H1 (cell line): Measurements from ENCODE around the gene PTPN12. TPM values are rescaled to one million over a fixed set of nuclear protein-coding genes. Genes with fewer than 3 reads are reported as not detected.

Source experiments
- CTCF ChIA-PET: fragments of 300-600 bp; sonication (Branson Sonifier 250); formaldehyde crosslinking; loops from one replicate; lab custom pipeline; 2021; ENCODE audit not compliant: partially characterized antibody; lab: Charles Lee
- POLR2A ChIA-PET: fragments of 300-600 bp; sonication (Branson Sonifier 250); formaldehyde crosslinking; loops from one replicate; lab custom pipeline; 2021; ENCODE audit warnings: inconsistent platforms; ENCODE audit not compliant: partially characterized antibody; lab: Charles Lee
- DNase-seq, 2 experiments: peaks; one replicate each; pipeline versions ENCODE4 v3.0.0 to v3.0.0-alpha.2; 2010 to 2022; ENCODE audit warnings: low spot score in 2 of 2, low read depth in 1 of 2, mixed read lengths in 1 of 2
- FAIRE-seq: peaks from 2 replicates; lab custom pipeline; 2011; peaks lifted over from hg19 to GRCh38; lab: Jason Lieb, UNC
- H2AFZ ChIP-seq: 2 replicates; pipeline ENCODE4 v1.8.1; 2012; ENCODE audit warnings: low read length, inconsistent platforms
- H2AK5ac ChIP-seq: 2 replicates; pipeline ENCODE4 v1.6.1; 2013; ENCODE audit warnings: low read depth, low read length
- H2BK120ac ChIP-seq: replicated peaks from 2 replicates; pipeline ENCODE3; 2013; ENCODE audit warnings: low read depth, low read length, inconsistent platforms
- H2BK12ac ChIP-seq: 2 replicates; pipeline ENCODE4 v1.6.1; 2013; ENCODE audit warnings: low read depth, low read length
- H2BK15ac ChIP-seq: 2 replicates; pipeline ENCODE4 v1.6.1; 2013; ENCODE audit warnings: low read length
- H2BK20ac ChIP-seq: 2 replicates; pipeline ENCODE4 v1.6.1; 2013; ENCODE audit warnings: low read length
- H2BK5ac ChIP-seq: 2 replicates; pipeline ENCODE4 v1.6.1; 2013; ENCODE audit warnings: low read depth, low read length
- H3K14ac ChIP-seq: 2 replicates; pipeline ENCODE4 v1.6.1; 2013; ENCODE audit warnings: inconsistent platforms; ENCODE audit not compliant: insufficient read length
- H3K18ac ChIP-seq: 2 replicates; pipeline ENCODE4 v1.6.1; 2013; ENCODE audit warnings: low read length; ENCODE audit errors: extremely low read depth
- H3K23ac ChIP-seq: 2 replicates; pipeline ENCODE4 v1.6.1; 2013; ENCODE audit warnings: inconsistent platforms; ENCODE audit not compliant: insufficient read length
- H3K23me2 ChIP-seq: 2 replicates; pipeline ENCODE4 v1.6.1; 2013; ENCODE audit warnings: low read depth, low read length
- H3K27ac ChIP-seq: 2 replicates; pipeline ENCODE4 v1.6.1; 2011; ENCODE audit warnings: low read depth, low read length, inconsistent platforms
- H3K27me3 ChIP-seq, 4 experiments: replicated peaks in 1 of 4; 1 replicate in 1 of 4; 2 replicates in 3 of 4; pipeline versions ENCODE4 v1.6.1 to v1.8.1; 2011 to 2013; ENCODE audit warnings: low read length in 3 of 4, mild to moderate bottlenecking in 3 of 4, inconsistent platforms in 2 of 4, mixed read lengths in 2 of 4, moderate library complexity in 1 of 4; ENCODE audit not compliant: control insufficient read depth in 3 of 4, insufficient read depth in 3 of 4; ENCODE audit errors: extremely low read depth in 1 of 4
- H3K36me3 ChIP-seq, 4 experiments: 2 replicates each; pipeline versions ENCODE4 v1.6.1 to v1.8.1; 2011 to 2013; ENCODE audit warnings: mild to moderate bottlenecking in 4 of 4, low read length in 3 of 4, moderate library complexity in 2 of 4, control low read depth in 1 of 4, inconsistent platforms in 1 of 4; ENCODE audit not compliant: insufficient read depth in 4 of 4, control insufficient read depth in 2 of 4
- H3K4ac ChIP-seq: replicated peaks from 2 replicates; pipeline ENCODE3; 2013; ENCODE audit warnings: low read length, low read depth, mixed read lengths, inconsistent platforms; ENCODE audit not compliant: insufficient read length
- H3K4me1 ChIP-seq, 4 experiments: replicated peaks in 1 of 4; 1 replicate in 1 of 4; 2 replicates in 3 of 4; pipeline versions ENCODE4 v1.6.1 to v1.8.1; 2011 to 2013; ENCODE audit warnings: low read length in 3 of 4, inconsistent platforms in 2 of 4, mixed read lengths in 1 of 4; ENCODE audit not compliant: insufficient read depth in 4 of 4, control insufficient read depth in 3 of 4
- H3K4me2 ChIP-seq, 2 experiments: 2 replicates each; pipeline versions ENCODE4 v1.6.1 to v1.8.1; 2011 to 2013; ENCODE audit warnings: low read depth in 2 of 2, low read length in 2 of 2, control low read depth in 1 of 2, inconsistent platforms in 1 of 2, mild to moderate bottlenecking in 1 of 2; ENCODE audit not compliant: insufficient read depth in 1 of 2
- H3K4me3 ChIP-seq, 4 experiments: fragments of 200-600, 300-600 bp in 1 of 4; sonication (generic), shearing (Covaris generic), sonication (Bioruptor Twin) in 1 of 4; 2 replicates each; pipeline versions ENCODE4 v1.5.1 to v1.8.1; 2011 to 2016; ENCODE audit warnings: low read length in 4 of 4, low read depth in 3 of 4, control low read depth in 2 of 4, inconsistent platforms in 2 of 4, mild to moderate bottlenecking in 2 of 4, mixed read lengths in 1 of 4, moderate library complexity in 1 of 4; ENCODE audit not compliant: insufficient read depth in 2 of 4; ENCODE audit errors: extremely low read depth in 1 of 4
- H3K56ac ChIP-seq: replicated peaks from 2 replicates; pipeline ENCODE3; 2013; ENCODE audit warnings: low read depth, mild to moderate bottlenecking, mixed read lengths, low read length, inconsistent platforms; ENCODE audit not compliant: insufficient read length
- H3K79me1 ChIP-seq: 2 replicates; pipeline ENCODE4 v1.6.1; 2013; ENCODE audit warnings: low read depth, low read length, control low read depth
- H3K79me2 ChIP-seq, 2 experiments: 2 replicates each; pipeline versions ENCODE4 v1.6.1 to v1.8.1; 2012 to 2013; ENCODE audit warnings: low read length in 2 of 2, mild to moderate bottlenecking in 2 of 2, inconsistent platforms in 1 of 2; ENCODE audit not compliant: insufficient read depth in 2 of 2, control insufficient read depth in 1 of 2
- H3K9ac ChIP-seq, 4 experiments: replicated peaks in 1 of 4; 1 replicate in 1 of 4; 2 replicates in 3 of 4; pipeline versions ENCODE4 v1.6.1 to v1.8.1; 2011 to 2013; ENCODE audit warnings: low read depth in 3 of 4, low read length in 3 of 4, control low read depth in 2 of 4, mild to moderate bottlenecking in 2 of 4, moderate library complexity in 2 of 4, inconsistent platforms in 1 of 4; ENCODE audit errors: extremely low read depth in 1 of 4
- H3K9me3 ChIP-seq, 2 experiments: 2 replicates each; pipeline versions ENCODE4 v1.6.1 to v1.8.1; 2012 to 2013; ENCODE audit warnings: mild to moderate bottlenecking in 2 of 2, moderate library complexity in 2 of 2, control low read depth in 1 of 2, inconsistent platforms in 1 of 2, low read depth in 1 of 2, low read length in 1 of 2, mixed read lengths in 1 of 2; ENCODE audit not compliant: insufficient read depth in 2 of 2
- H4K20me1 ChIP-seq, 2 experiments: replicated peaks in 1 of 2; 2 replicates each; pipeline versions ENCODE3 to v1.8.1; 2011 to 2013; ENCODE audit warnings: inconsistent platforms in 2 of 2, low read length in 2 of 2, mild to moderate bottlenecking in 1 of 2; ENCODE audit not compliant: insufficient read depth in 2 of 2, control insufficient read depth in 1 of 2
- H4K5ac ChIP-seq: 2 replicates; pipeline ENCODE4 v1.6.1; 2013; ENCODE audit warnings: low read length, low read depth, mixed read lengths, inconsistent platforms; ENCODE audit not compliant: insufficient read length
- H4K8ac ChIP-seq: 2 replicates; pipeline ENCODE4 v1.8.0; 2013; ENCODE audit warnings: mild to moderate bottlenecking, moderate library complexity, low read length, inconsistent platforms; ENCODE audit not compliant: insufficient read depth; ENCODE audit errors: extremely low read depth
- H4K91ac ChIP-seq: replicated peaks from 2 replicates; pipeline ENCODE3; 2013; ENCODE audit warnings: low read length, mixed read lengths, inconsistent platforms; ENCODE audit not compliant: insufficient read length
- ATF3 ChIP-seq: IDR thresholded peaks from 2 replicates; pipeline ENCODE4 v1.6.1; 2011; ENCODE audit warnings: low read depth, mild to moderate bottlenecking, low read length; ENCODE audit not compliant: insufficient read depth
- CREB1 ChIP-seq: IDR thresholded peaks from 2 replicates; pipeline ENCODE4 v1.6.1; 2012; ENCODE audit warnings: inconsistent platforms
- CTBP2 ChIP-seq: IDR thresholded peaks from 2 replicates; pipeline ENCODE4 v1.7.0; 2011; ENCODE audit warnings: borderline replicate concordance, mild to moderate bottlenecking, moderate library complexity, mixed read lengths, low read length; ENCODE audit not compliant: insufficient read depth, insufficient read length
- HDAC2 ChIP-seq, 2 experiments: fragments of 300-600 bp in 1 of 2; sonication (generic) in 1 of 2; IDR thresholded peaks; 2 replicates each; pipeline ENCODE4 v1.6.1; 2011 to 2012; ENCODE audit warnings: low read depth in 2 of 2, low read length in 2 of 2, mild to moderate bottlenecking in 2 of 2, moderate library complexity in 2 of 2, borderline replicate concordance in 1 of 2, inconsistent platforms in 1 of 2
- POLR2AphosphoS5 ChIP-seq: IDR thresholded peaks from 2 replicates; pipeline ENCODE4 v1.6.1; 2011; ENCODE audit warnings: low read depth, low read length
- SIN3A ChIP-seq, 2 experiments: IDR thresholded peaks in 1 of 2; conservative IDR thresholded peaks in 1 of 2; 2 replicates each; pipeline ENCODE4 v1.6.1; 2011 to 2012; ENCODE audit warnings: low read length in 2 of 2, improper control_type of control experiment in 1 of 2, low read depth in 1 of 2, mild to moderate bottlenecking in 1 of 2
- SIRT6 ChIP-seq: IDR thresholded peaks from one replicate; pipeline ENCODE4 v1.7.1; 2012; ENCODE audit warnings: low read length, inconsistent platforms
- SIX5 ChIP-seq: IDR thresholded peaks from 2 replicates; pipeline ENCODE4 v1.6.1; 2011; ENCODE audit warnings: mild to moderate bottlenecking, low read depth, low read length
- WGBS, 2 experiments: shearing (Covaris generic) in 1 of 2; methylation state at CpG; one replicate each; pipeline versions ENCODE4 v1.1.6 to v1.1.7; 2013 to 2015; ENCODE audit warnings: low lambda C conversion rate in 2 of 2, mixed read lengths in 2 of 2, inconsistent platforms in 1 of 2, low coverage in 1 of 2, missing lambda C conversion rate in 1 of 2; ENCODE audit not compliant: insufficient replicate concordance in 2 of 2, insufficient coverage in 1 of 2, insufficient read length in 1 of 2; ENCODE audit errors: extremely low coverage in 1 of 2, missing lambda C conversion rate in 1 of 2; 5-methylcytosine and 5-hydroxymethylcytosine counted together
- polyA plus RNA-seq, 7 experiments: library from polyadenylated mRNA; depleted of rRNA in 3 of 7; stranded (reverse) in 5 of 7; unstranded in 2 of 7; fragments of >200 nt in 5 of 7; fragments of 200-250 nt in 2 of 7; gene quantifications; 1 replicate in 5 of 7; 2 replicates in 1 of 7; 4 replicates in 1 of 7; pipeline versions ENCODE4 v1.2.1 to v1.2.3, GENCODE V29; 2011 to 2013; ENCODE audit warnings: missing spikeins in 2 of 7, mixed read lengths in 2 of 7
- total RNA-seq: library from RNA; stranded (reverse); fragmentation: NEBNext Ultra II Directional; extraction: Animal tissue kit (Norgen Biotek cat#: 25700); gene quantifications from 2 replicates; pipeline ENCODE4 v1.2.1, GENCODE V29; 2021

Gene PTPN12
- total and polyA plus RNA-seq, 2 of the 8 experiments (the other 6 are each of a cell fraction or from before 2014, with no cell fraction given) = 39.7 to 132 TPM

- no peak overlapping the region for H3K4me2 ChIP-seq
- H3K36me3 ChIP-seq = peaks cover 0 to 4% (median 0%) of the 10 kb centered on the region in 4 experiments; a peak in 1 of 8 replicates
- DNase-seq (no peak), FAIRE-seq (no peak)
- no peak overlapping the region for H2BK15ac ChIP-seq
- H3K4me3 ChIP-seq = no peak overlapping the region
- H4K8ac ChIP-seq = no peak overlapping the region
- no peak overlapping the region for H3K23ac ChIP-seq
- H2BK12ac ChIP-seq = no peak overlapping the region
- no peak overlapping the region for H2BK5ac ChIP-seq
- peaks cover 24 to 28% of the 10 kb centered on the region in 2 experiments for H4K20me1 ChIP-seq
- ChIA-PET CTCF (no interaction called here), POLR2A (no interaction called here)
- 78% methylated on average over 3 of the region's 3 CpGs; no CpG with 5 or more reads in 1 of the 2 experiments for WGBS, 2 experiments
- H3K79me1 ChIP-seq = no peaks in the 10 kb centered on the region; the same call in 1 of the 2 replicates
- H3K18ac ChIP-seq = no peak overlapping the region
- no peak overlapping the region for H2AFZ ChIP-seq
- H4K91ac ChIP-seq = no peak overlapping the region
- no peak for TF ChIP-seq SIX5
- TF ChIP-seq CREB1 = no peak
- no peak for TF ChIP-seq SIN3A (conservative IDR thresholded peaks at IDR 0.05 in 1 of 2, IDR thresholded peaks at IDR 0.05 in 1 of 2; ENCODE audit: low read depth in 1 of 2, low read length in 2 of 2)
- TF ChIP-seq HDAC2 (IDR thresholded peaks at IDR 0.05; ENCODE audit: borderline replicate concordance in 1 of 2, low read depth in 2 of 2, low read length in 2 of 2) = no peak
- TF ChIP-seq POLR2AphosphoS5 = no peak
- TF ChIP-seq SIRT6 = no peak
- TF ChIP-seq CTBP2 = no peak
- no peak for TF ChIP-seq ATF3
- H2AK5ac ChIP-seq = no peak overlapping the region
- H3K9ac ChIP-seq = no peak overlapping the region
- no peak overlapping the region for H3K4ac ChIP-seq
- H3K27ac ChIP-seq = no peak overlapping the region
- no peak overlapping the region for H4K5ac ChIP-seq
- no peak overlapping the region for H3K56ac ChIP-seq
- H3K79me2 ChIP-seq = peaks cover 31 to 98% of the 10 kb centered on the region in 2 experiments
- H2BK120ac ChIP-seq = no peak overlapping the region
- H3K27me3 ChIP-seq = no peaks in the 10 kb centered on the region
- no peaks in the 10 kb centered on the region for H3K9me3 ChIP-seq
- H3K4me1 ChIP-seq = peaks cover 0 to 4% (median 2%) of the 10 kb centered on the region in 4 experiments; a peak in 3 of 7 replicates
- no peaks in the 10 kb centered on the region for H3K23me2 ChIP-seq
- no peak overlapping the region for H3K14ac ChIP-seq
- H2BK20ac ChIP-seq = no peak overlapping the region
Measured at GRCh38 chr7:77561352-77561751, 24.3 kb downstream of the PTPN12 start.
